Measurements from ENCODE around the gene VSIG2. TPM values are rescaled to one million over a fixed set of nuclear protein-coding genes. Genes with fewer than 3 reads are reported as not detected.

VSIG2 gene
- total and polyA plus RNA-seq, 10 of the 15 experiments (the other 5 are each of a cell fraction or from before 2014, with no cell fraction given): 0.13 to 0.31 (median 0.15) TPM; not detected in 5

- Histone ChIP-seq H2AFZ (ENCODE audit: control insufficient read depth, low read depth, low read length) (no peak overlapping the region), H3K36me3 (ENCODE audit: control insufficient read depth in 2 of 2, insufficient read depth in 2 of 2, low read length in 1 of 2) (no peaks in the 10 kb centered on the region), H3K9me3 (replicated peaks; ENCODE audit: control insufficient read depth, insufficient read depth, low read length) (no peaks in the 10 kb centered on the region), H3K27me3 (replicated peaks in 1 of 2; ENCODE audit: control insufficient read depth in 2 of 2, insufficient read depth in 2 of 2, low read length in 1 of 2) (peaks cover 2 to 3% of the 10 kb centered on the region in 2 experiments; a peak in 1 of 4 replicates), H3K4me1 (ENCODE audit: control insufficient read depth, insufficient read depth, low read length) (peaks cover 10% of the 10 kb centered on the region), H3K27ac (ENCODE audit: control insufficient read depth, insufficient read depth) (no peak overlapping the region), H3K79me2 (ENCODE audit: control insufficient read depth, insufficient read depth, low read length) (no peaks in the 10 kb centered on the region), H3K4me3 (no peak overlapping the region), H3K9ac (ENCODE audit: control insufficient read depth, insufficient read depth, low read length) (no peak overlapping the region), H3K4me2 (ENCODE audit: control insufficient read depth, insufficient read depth) (no peak overlapping the region), H4K20me1 (ENCODE audit: control insufficient read depth, insufficient read depth) (no peaks in the 10 kb centered on the region)
- in situ Hi-C loops (cut with MboI): no loop called here
- SMC1A ChIA-PET (ENCODE audit: uncharacterized antibody, unreplicated experiment): interaction anchor here (1.1 kb wide), 1 partner anchor 27 kb away, joined by 3 read pairs; no protein-coding TSS in a partner anchor
- 14% methylated on average over 3 of the region's 3 CpGs for WGBS (ENCODE audit: insufficient coverage, insufficient replicate concordance, low lambda C conversion rate, missing lambda C conversion rate)
- ATAC-seq: no peak
- RAD21 ChIA-PET (ENCODE audit: unreplicated experiment): no interaction called here
- intact Hi-C loops (cut with micrococcal nuclease; ENCODE audit: unreplicated experiment): no loop called here
- CTCF ChIA-PET: interaction anchor here (0.5 to 3.6 kb wide), 4 partner anchors 9 to 66 kb away, joined by 3 to 9 read pairs (median 6); no protein-coding TSS in a partner anchor
- POLR2A ChIA-PET: no interaction called here
- DNase-seq (ENCODE audit: low read depth, low spot score): no peak
- TF ChIP-seq NR2C2 (IDR thresholded peaks at IDR 0.05; ENCODE audit: borderline replicate concordance, control insufficient read depth, insufficient read length, low read depth): no peak
- no peak for TF ChIP-seq ESRRA (IDR thresholded peaks at IDR 0.05; ENCODE audit: low read length)
- TF ChIP-seq ZNF384 (IDR thresholded peaks at IDR 0.05; ENCODE audit: borderline replicate concordance, low read depth, low read length): no peak
- no peak for FAIRE-seq
- BruUV-seq (replicated peaks): no TSS peak
Observed at GRCh38 chr11:124736736-124737135, 15.3 kb downstream of the VSIG2 start.

- Histone ChIP-seq H3K27me3 (replicated peaks in 1 of 2; ENCODE audit: control insufficient read depth in 2 of 2, insufficient read depth in 2 of 2, low read length in 1 of 2) (peaks cover 0 to 3% of the 10 kb centered on the region in 2 experiments; a peak in 1 of 4 replicates), H3K4me1 (ENCODE audit: control insufficient read depth, insufficient read depth, low read length) (no peaks in the 10 kb centered on the region), H3K79me2 (ENCODE audit: control insufficient read depth, insufficient read depth, low read length) (no peaks in the 10 kb centered on the region), H3K9me3 (replicated peaks; ENCODE audit: control insufficient read depth, insufficient read depth, low read length) (no peaks in the 10 kb centered on the region), H4K20me1 (ENCODE audit: control insufficient read depth, insufficient read depth) (no peaks in the 10 kb centered on the region), H2AFZ (ENCODE audit: control insufficient read depth, low read depth, low read length) (no peak overlapping the region), H3K9ac (ENCODE audit: control insufficient read depth, insufficient read depth, low read length) (no peak overlapping the region), H3K27ac (ENCODE audit: control insufficient read depth, insufficient read depth) (no peak overlapping the region), H3K4me2 (ENCODE audit: control insufficient read depth, insufficient read depth) (no peak overlapping the region), H3K4me3 (no peak overlapping the region), H3K36me3 (ENCODE audit: control insufficient read depth in 2 of 2, insufficient read depth in 2 of 2, low read length in 1 of 2) (no peaks in the 10 kb centered on the region)
- FAIRE-seq (no peak), DNase-seq (ENCODE audit: low read depth, low spot score) (no peak), ATAC-seq (no peak)
- CTCF ChIA-PET: interaction anchor here (1.0 to 3.3 kb wide), 3 partner anchors 8 to 14 kb away, joined by 3 to 13 read pairs (median 6); partner anchors contain the start of gene NRGN
- SMC1A ChIA-PET (ENCODE audit: uncharacterized antibody, unreplicated experiment): interaction anchor here (0.7 to 1.0 kb wide), 3 partner anchors 12 to 63 kb away, joined by 3 read pairs; no protein-coding TSS in a partner anchor
- intact Hi-C loops (cut with micrococcal nuclease; ENCODE audit: unreplicated experiment) (no loop called here), in situ Hi-C loops (cut with MboI) (no loop called here)
- POLR2A ChIA-PET: interaction anchor here (0.6 kb wide), 1 partner anchor 66 kb away, joined by 5 read pairs; no protein-coding TSS in a partner anchor
- no TSS peak for BruUV-seq (replicated peaks)
- WGBS (ENCODE audit: insufficient coverage, insufficient replicate concordance, low lambda C conversion rate, missing lambda C conversion rate): 70% methylated on average over 4 of the region's 4 CpGs
- RAD21 ChIA-PET (ENCODE audit: unreplicated experiment): no interaction called here
- TF ChIP-seq ZNF217 (IDR thresholded peaks at IDR 0.05) (no peak), BMI1 (IDR thresholded peaks at IDR 0.05; ENCODE audit: borderline replicate concordance) (no peak), ETV6 (conservative IDR thresholded peaks at IDR 0.05 in 1 of 2, IDR thresholded peaks at IDR 0.05 in 1 of 2; ENCODE audit: borderline replicate concordance in 1 of 2, low read depth in 1 of 2) (no peak), POLR2A (IDR thresholded peaks at IDR 0.05; ENCODE audit: low read depth, low read length) (no peak), ATF7 (IDR thresholded peaks at IDR 0.05; ENCODE audit: low read depth) (no peak), RELA (IDR thresholded peaks at IDR 0.05; ENCODE audit: borderline replicate concordance, partially characterized antibody) (no peak), ATF2 (IDR thresholded peaks at IDR 0.05; ENCODE audit: low read length) (no peak), NFIC (IDR thresholded peaks at IDR 0.05; ENCODE audit: low read depth, low read length) (no peak), BACH1 (IDR thresholded peaks at IDR 0.05; ENCODE audit: borderline replicate concordance) (no peak), ZNF592 (IDR thresholded peaks at IDR 0.05) (no peak)
Observed at GRCh38 chr11:124732230-124732629, 19.8 kb downstream of the VSIG2 start.
